LHCN-M2 (cell line): ENCODE data around the gene PPP1R14C. TPM values are rescaled to one million over a fixed set of nuclear protein-coding genes. Genes with fewer than 3 reads are reported as not detected.
A peak's percentile ranks its signal among the peaks of the same experiment; 100 is the strongest.

Source experiments
- DNase-seq: peaks from one replicate; pipeline ENCODE4 v3.0.0-alpha.2; 2012; ENCODE audit warnings: low read depth
- total RNA-seq: library from RNA; depleted of rRNA; stranded (reverse); fragments of >200 nt; gene quantifications from 2 replicates; pipeline ENCODE4 v1.2.3, GENCODE V29; 2014

Gene PPP1R14C
- total RNA-seq, 1 experiment from 2014 or later = not detected

- no peak for DNase-seq
These were observed 128.8 kb downstream of the PPP1R14C start for GRCh38 chr6:150271501-150272263.

- no peak for DNase-seq
These were observed 129.6 kb downstream of the PPP1R14C start for GRCh38 chr6:150272264-150272975.

GRCh38 chr6:150272976-150273315 is 130.1 kb downstream of the PPP1R14C start:
- DNase-seq = no peak

DNA sequence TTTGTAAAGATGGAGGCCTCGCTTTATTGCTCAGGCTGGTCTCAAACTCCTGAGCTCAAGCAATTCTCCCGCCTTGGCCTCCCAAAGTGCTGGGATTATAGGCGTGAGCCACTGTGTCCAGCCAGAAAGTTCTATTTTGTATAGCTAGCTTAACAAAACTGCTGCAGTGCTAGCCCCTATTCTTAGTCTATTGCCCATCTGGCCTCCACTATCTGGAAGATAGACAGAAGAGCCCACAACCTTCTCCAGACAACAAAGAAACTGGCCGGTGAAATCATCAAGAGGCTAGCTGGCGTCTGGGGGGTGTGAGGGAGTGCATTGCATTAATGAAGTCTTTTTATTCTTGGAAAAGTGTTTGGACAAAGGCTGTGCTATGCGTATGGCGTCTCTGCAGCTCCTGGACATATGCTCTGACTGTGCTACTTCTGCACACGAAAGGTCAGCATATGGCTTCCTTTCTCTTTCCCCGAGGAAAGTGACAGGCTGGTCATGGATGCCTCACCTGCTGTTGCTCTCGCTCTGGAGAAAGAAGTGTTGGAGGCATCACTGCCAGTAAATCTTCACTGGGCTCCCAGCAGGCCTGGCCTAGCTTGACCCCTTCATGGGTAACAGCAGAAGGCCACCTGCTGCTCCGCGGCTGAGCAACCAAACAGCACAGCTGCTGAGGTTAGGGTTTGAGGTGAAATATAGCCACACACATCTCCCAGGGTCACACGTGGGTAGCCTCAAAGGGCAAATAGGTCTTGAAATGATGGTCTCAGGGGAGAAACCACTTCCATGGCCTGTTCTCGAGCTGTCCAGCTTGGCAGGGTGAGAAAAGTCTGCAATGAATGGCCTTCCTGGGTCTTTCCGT is 130.8 kb downstream of the PPP1R14C start:
- DNase-seq = peak; percentile 59

DNA sequence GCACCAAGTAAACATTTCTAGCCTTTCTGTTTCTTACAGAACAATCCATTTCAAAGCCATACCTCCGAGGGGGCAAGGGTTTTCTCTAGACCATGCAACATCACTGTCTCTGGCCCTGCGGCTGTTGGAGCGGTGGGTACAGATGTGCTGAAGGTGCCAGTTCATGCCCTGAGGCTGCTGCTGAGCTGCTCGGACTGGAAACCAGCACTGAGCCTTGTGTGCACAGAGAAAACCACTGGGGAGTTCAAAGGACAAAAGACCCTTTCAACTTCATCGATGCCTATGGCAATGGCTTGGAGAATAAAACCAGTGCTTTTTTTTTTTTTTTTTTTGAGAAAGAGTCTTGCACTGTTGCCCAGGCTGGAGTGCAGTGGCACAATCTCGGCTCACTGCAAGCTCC is 132.6 kb downstream of the PPP1R14C start:
- no peak for DNase-seq

DNA sequence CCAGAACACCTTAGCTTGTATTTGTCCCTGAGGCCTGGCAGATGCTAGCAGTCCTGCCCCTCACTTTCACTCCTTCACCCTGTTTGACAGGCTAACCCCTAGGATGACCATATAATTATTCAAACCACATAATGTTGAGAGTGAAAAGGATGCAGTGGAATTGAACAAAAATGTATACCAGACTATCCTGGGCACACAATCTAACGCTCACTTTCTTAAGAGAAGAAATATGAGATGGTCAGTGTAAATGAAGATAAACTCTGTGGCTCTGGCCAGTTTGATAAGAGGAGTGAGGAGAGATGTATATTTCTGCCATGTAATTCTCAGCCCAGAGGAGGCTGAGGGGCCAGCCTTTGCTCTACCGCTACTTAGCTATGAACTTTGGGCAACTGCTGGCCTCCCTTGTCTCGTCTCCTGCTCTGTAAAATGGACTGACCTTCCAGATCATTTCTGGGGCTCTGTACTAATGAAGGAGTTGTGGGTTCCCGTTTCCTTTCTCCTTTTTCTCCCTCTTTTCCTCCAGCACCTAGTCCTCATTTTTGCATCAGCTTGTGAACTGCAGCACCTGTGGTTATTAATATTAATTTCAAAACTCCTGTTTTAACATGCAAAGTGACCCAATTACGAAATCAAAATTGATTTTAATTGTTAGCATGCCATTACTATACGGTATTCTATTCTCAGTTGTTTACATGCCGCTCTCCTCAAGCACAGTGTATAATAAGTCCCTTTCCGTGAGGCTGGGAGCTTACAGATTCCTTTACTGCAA is 133.5 kb downstream of the PPP1R14C start:
- DNase-seq = no peak

GRCh38 chr6:150276937-150277742 is 134.3 kb downstream of the PPP1R14C start:
- DNase-seq = no peak

DNA sequence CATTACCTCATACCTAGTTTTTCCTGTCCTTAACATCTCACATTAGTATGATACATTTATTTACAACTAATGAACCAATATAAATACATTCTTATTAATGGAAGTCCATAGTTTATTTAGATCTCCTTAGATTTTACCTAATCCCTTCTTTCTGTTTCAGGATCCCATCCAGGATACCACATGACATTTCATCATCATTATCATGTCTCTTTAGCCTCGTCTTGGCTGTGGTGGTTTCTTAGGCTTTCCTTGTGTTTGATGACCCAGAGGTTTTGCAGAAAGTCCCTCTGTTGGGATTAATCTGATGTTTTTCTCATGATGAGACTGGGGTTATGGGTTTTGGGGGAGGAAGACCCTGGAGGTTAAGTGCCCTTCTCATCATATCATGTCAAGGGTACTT is 136.7 kb downstream of the PPP1R14C start:
- no peak for DNase-seq

- DNase-seq = no peak
These were observed 137.9 kb downstream of the PPP1R14C start for GRCh38 chr6:150280703-150281102.

GRCh38 chr6:150281767-150282166 is 138.9 kb downstream of the PPP1R14C start:
- no peak for DNase-seq

DNA sequence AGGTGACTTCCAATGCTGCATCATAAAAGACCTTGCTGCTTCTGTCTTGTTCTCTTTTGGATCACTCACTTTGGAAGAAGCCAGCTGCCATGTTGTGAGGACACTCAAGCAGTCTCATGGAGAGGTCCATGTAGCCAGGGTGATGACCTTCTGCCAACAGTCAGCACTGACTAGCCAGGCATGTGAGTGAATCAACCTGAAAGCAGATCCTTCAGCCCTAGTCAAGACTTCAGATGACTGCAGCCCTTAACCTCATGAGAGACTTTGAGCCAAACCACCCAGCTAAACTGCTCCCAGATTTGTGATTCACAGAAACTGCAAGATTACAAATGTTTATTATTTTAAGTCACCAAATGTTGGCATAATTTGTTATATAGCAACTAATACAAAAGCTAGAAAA is 140.0 kb downstream of the PPP1R14C start:
- DNase-seq = no peak

GRCh38 chr6:150286460-150286859 is 143.6 kb downstream of the PPP1R14C start:
- DNase-seq = no peak

DNA sequence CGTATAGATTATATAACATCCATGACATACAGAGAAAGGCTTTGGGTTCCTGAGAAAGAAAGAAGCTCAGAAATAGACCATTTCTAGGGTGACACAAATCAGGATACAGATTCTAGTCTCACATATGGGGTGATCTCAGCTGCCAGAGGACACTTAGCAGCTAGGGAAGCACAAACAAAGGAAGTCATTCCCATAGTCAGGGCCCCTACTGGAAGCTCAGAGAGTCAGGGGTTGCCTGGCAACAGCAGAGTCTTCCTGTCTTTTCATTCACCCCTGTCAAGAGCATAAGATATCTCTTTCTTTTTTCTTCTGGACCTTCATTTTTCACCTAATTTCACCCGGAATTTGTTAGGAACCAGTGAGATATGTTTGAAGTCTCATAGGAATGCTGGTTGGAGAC is 144.1 kb downstream of the PPP1R14C start:
- DNase-seq = no peak

- no peak for DNase-seq
These were observed 145.6 kb downstream of the PPP1R14C start for GRCh38 chr6:150288456-150288855.

- no peak for DNase-seq
These were observed 146.7 kb downstream of the PPP1R14C start for GRCh38 chr6:150289454-150290071.

GRCh38 chr6:150290429-150290828 is 147.6 kb downstream of the PPP1R14C start:
- DNase-seq = no peak

- no peak for DNase-seq
These were observed 149.3 kb downstream of the PPP1R14C start for GRCh38 chr6:150291968-150292710.

DNA sequence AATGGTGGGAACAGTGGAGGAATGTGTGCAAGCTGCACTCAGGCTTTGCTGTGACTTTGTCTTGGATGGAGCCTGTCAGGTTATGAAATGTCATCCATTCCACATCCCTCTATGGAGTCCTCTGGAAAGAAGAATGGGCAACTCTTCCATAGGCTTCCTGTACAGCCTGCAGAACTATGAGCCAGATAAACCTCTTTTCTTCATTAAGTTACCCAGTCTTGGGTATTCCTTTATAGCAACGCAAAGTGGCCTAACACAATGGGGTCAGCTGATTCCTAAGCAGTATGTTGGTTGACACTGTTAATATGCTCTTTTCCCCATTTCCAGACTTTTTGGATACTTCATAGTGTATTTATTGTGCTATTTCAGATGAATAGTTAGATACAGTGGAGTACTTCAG is 150.2 kb downstream of the PPP1R14C start:
- no peak for DNase-seq

- DNase-seq = peak; percentile 19
These were observed 150.8 kb downstream of the PPP1R14C start for GRCh38 chr6:150293423-150294173.
